Gastrocnemius medialis (tissue), 4 donors: ENCODE data around the gene MXRA8. TPM values are rescaled to one million over a fixed set of nuclear protein-coding genes. Genes with fewer than 3 reads are reported as not detected.
"Not testable (repeated sequence)": the region's sequence is repeated elsewhere in the genome, so short reads cannot be mapped to it uniquely, and the experiment has no call there.

ENCODE experiments used
- ATAC-seq, 2 donors: fragments of 150-250 bp; one replicate each; pipeline ENCODE4 v1.9.1; 2016
- DNase-seq, 2 donors: peaks; one replicate each; pipeline ENCODE4 v3.0.0-alpha.2; 2019
- H3K27ac ChIP-seq, 4 donors: fragments of 200-600 bp; sonication (generic); 1 replicate in 1 of 4; 2 replicates in 3 of 4; pipeline ENCODE4 v1.5.1; 2016 to 2018; ENCODE audit warnings: mild to moderate bottlenecking in 2 of 4, moderate library complexity in 1 of 4
- H3K27me3 ChIP-seq, 3 donors: fragments of 200-600 bp; sonication (generic) in 2 of 3; 1 replicate in 1 of 3; 2 replicates in 2 of 3; pipeline versions ENCODE4 v1.5.1 to v1.6.0; 2016 to 2019; ENCODE audit warnings: mild to moderate bottlenecking in 1 of 3, moderate library complexity in 1 of 3
- H3K36me3 ChIP-seq, 2 donors: fragments of 200-600 bp; sonication (generic) in 1 of 2; one replicate each; pipeline ENCODE4 v1.5.1; 2017 to 2018
- H3K4me1 ChIP-seq, 2 donors: fragments of 200-600 bp; sonication (generic) in 1 of 2; one replicate each; pipeline ENCODE4 v1.5.1; 2016 to 2017; ENCODE audit warnings: mild to moderate bottlenecking in 2 of 2
- H3K4me3 ChIP-seq, 4 donors: fragments of 200-600 bp; sonication (generic) in 3 of 4; 1 replicate in 1 of 4; 2 replicates in 3 of 4; pipeline ENCODE4 v1.5.1; 2016 to 2019; ENCODE audit warnings: mild to moderate bottlenecking in 2 of 4
- H3K9me3 ChIP-seq, 3 donors: fragments of 200-600 bp; sonication (generic) in 2 of 3; 1 replicate in 1 of 3; 2 replicates in 2 of 3; pipeline ENCODE4 v1.5.1; 2016 to 2019
- CTCF ChIP-seq, 5 experiments: fragments of 450-650 bp in 3 of 5; fragments of 200-600 bp in 2 of 5; sonication (generic) in 2 of 5; IDR thresholded peaks in 4 of 5; conservative IDR thresholded peaks in 1 of 5; 1 replicate in 4 of 5; 2 replicates in 1 of 5; pipeline ENCODE4 v1.5.1; 2016 to 2019; ENCODE audit warnings: antibody characterized with exemption in 5 of 5, mild to moderate bottlenecking in 3 of 5, moderate library complexity in 3 of 5
- POLR2A ChIP-seq, 2 donors: fragments of 450-650 bp; IDR thresholded peaks; one replicate each; pipeline ENCODE4 v1.6.1; 2017; ENCODE audit warnings: antibody characterized with exemption in 2 of 2, mild to moderate bottlenecking in 2 of 2, moderate library complexity in 2 of 2
- in situ Hi-C, 4 donors: fragments of 200-750 bp; cut with MboI; loops; one replicate each; pipeline versions ENCODE4 v1.15.0 to v1.8.0; 2017; ENCODE audit warnings: low sequenced_read_pairs in 4 of 4
- intact Hi-C: fragments of 100-400 bp; cut with DNase I; formaldehyde crosslinking; loops from one replicate; pipeline ENCODE4 v1.15.1; 2023; ENCODE audit warnings: low total_unique reads
- total RNA-seq, 4 donors: library from RNA; depleted of rRNA; stranded (reverse); fragments of >200 nt; gene quantifications; one replicate each; pipeline versions ENCODE4 v1.1.0 to v1.2.3, GENCODE V29; 2016

MXRA8 gene
- total RNA-seq, 4 donors from 2014 or later = 13.9 to 41.9 (median 34.2) TPM

- no peak overlapping the region for H3K4me3 ChIP-seq
- TF ChIP-seq CTCF (IDR thresholded peaks at IDR 0.05 in 4 of 5, conservative IDR thresholded peaks at IDR 0.05 in 1 of 5) (no peak), POLR2A (IDR thresholded peaks at IDR 0.05) (no peak)
- no peak for ATAC-seq
- no peak for DNase-seq
- no peaks in the 10 kb centered on the region for H3K9me3 ChIP-seq
- H3K27me3 ChIP-seq = no peaks in the 10 kb centered on the region
- peaks cover 42 to 50% of the 10 kb centered on the region in 2 donors for H3K4me1 ChIP-seq
- H3K36me3 ChIP-seq = peaks cover 0 to 29% of the 10 kb centered on the region in 2 donors
- intact Hi-C loops (loop anchor here (10.0 kb wide), 1 partner anchor 365 kb away; the partner anchor contains the start of gene NOC2L), in situ Hi-C loops (no loop called here)
- H3K27ac ChIP-seq = peak overlapping the region; percentile 5 to 91 (median 80)
These were observed 38.8 kb downstream of the MXRA8 start for GRCh38 chr1:1319646-1319941.

GRCh38 chr1:1318777-1319645 is 39.3 kb downstream of the MXRA8 start:
- H3K27ac ChIP-seq = peak overlapping the region; percentile 74 to 91 (median 86)
- H3K4me1 ChIP-seq = peaks cover 42 to 50% of the 10 kb centered on the region in 2 donors
- in situ Hi-C loops = no loop called here
- H3K27me3 ChIP-seq = no peaks in the 10 kb centered on the region
- TF ChIP-seq POLR2A (IDR thresholded peaks at IDR 0.05) = no peak
- no peak for TF ChIP-seq CTCF (IDR thresholded peaks at IDR 0.05 in 4 of 5, conservative IDR thresholded peaks at IDR 0.05 in 1 of 5)
- ATAC-seq (no peak), DNase-seq (no peak)
- H3K4me3 ChIP-seq = no peak overlapping the region
- no peaks in the 10 kb centered on the region for H3K9me3 ChIP-seq
- intact Hi-C loops = loop anchor here (10.0 kb wide), 1 partner anchor 364 kb away; the partner anchor contains the start of gene NOC2L
- peaks cover 0 to 35% of the 10 kb centered on the region in 2 donors for H3K36me3 ChIP-seq

GRCh38 chr1:1318131-1318652 is 40.2 kb downstream of the MXRA8 start:
- DNase-seq (peak; percentile 83 to 93), ATAC-seq (peak; percentile 96 to 97)
- Histone ChIP-seq H3K27me3 (no peaks in the 10 kb centered on the region), H3K4me1 (peaks cover 38 to 45% of the 10 kb centered on the region in 2 donors), H3K36me3 (peaks cover 0 to 43% of the 10 kb centered on the region in 2 donors), H3K9me3 (no peaks in the 10 kb centered on the region), H3K27ac (peak overlapping the region; percentile 74 to 91 (median 86)), H3K4me3 (no peak overlapping the region)
- in situ Hi-C loops = no loop called here
- TF ChIP-seq CTCF (IDR thresholded peaks at IDR 0.05 in 4 of 5, conservative IDR thresholded peaks at IDR 0.05 in 1 of 5) (no peak), POLR2A (IDR thresholded peaks at IDR 0.05) (no peak)
- intact Hi-C loops = loop anchor here (10.0 kb wide), 1 partner anchor 363 kb away; the partner anchor contains the start of gene NOC2L

- ATAC-seq (no peak), DNase-seq (no peak)
- Histone ChIP-seq H3K27ac (peak overlapping the region; percentile 74 to 91 (median 86)), H3K36me3 (peaks cover 0 to 50% of the 10 kb centered on the region in 2 donors), H3K27me3 (no peaks in the 10 kb centered on the region), H3K9me3 (no peaks in the 10 kb centered on the region), H3K4me3 (no peak overlapping the region), H3K4me1 (peaks cover 33 to 42% of the 10 kb centered on the region in 2 donors)
- no peak for TF ChIP-seq POLR2A (IDR thresholded peaks at IDR 0.05)
- TF ChIP-seq CTCF (IDR thresholded peaks at IDR 0.05 in 4 of 5, conservative IDR thresholded peaks at IDR 0.05 in 1 of 5) = no peak
- intact Hi-C loops (loop anchor here (10.0 kb wide), 1 partner anchor 363 kb away; the partner anchor contains the start of gene NOC2L), in situ Hi-C loops (no loop called here)
These were observed 40.9 kb downstream of the MXRA8 start for GRCh38 chr1:1317420-1317819.

GRCh38 chr1:1316199-1316598 is 42.2 kb downstream of the MXRA8 start:
- peak overlapping the region in 2 of 4 donors; percentile 74 to 91 for H3K27ac ChIP-seq

More at GRCh38 chr1:1316199-1316598, 42.2 kb downstream of the MXRA8 start:
- intact Hi-C loops = loop anchor here (10.0 kb wide), 1 partner anchor 361 kb away; the partner anchor contains the start of gene NOC2L
- H3K9me3 ChIP-seq, DNase-seq, H3K4me3 ChIP-seq, H3K27me3 ChIP-seq, in situ Hi-C loops, ATAC-seq: not testable (repeated sequence)
- peaks cover 22 to 30% of the 10 kb centered on the region in 2 donors for H3K4me1 ChIP-seq
- peaks cover 0 to 59% of the 10 kb centered on the region in 2 donors for H3K36me3 ChIP-seq
